Measurements from ENCODE around the gene ANXA8.
"Not testable (repeated sequence)": the region's sequence is repeated elsewhere in the genome, so short reads cannot be mapped to it uniquely, and the experiment has no call there.

The ANXA8 gene

GRCh38 chr10:47465216-47465917 is 18.5 kb downstream of the ANXA8 start:
- not testable (repeated sequence) for H3K9me3 ChIP-seq (ENCODE audit: control insufficient read depth, low read length); H3K36me3 ChIP-seq (ENCODE audit: control insufficient read depth, insufficient read depth, low read length); H3K27me3 ChIP-seq (ENCODE audit: control insufficient read depth, insufficient read depth, low read length, poor library complexity, severe bottlenecking); H3K4me3 ChIP-seq (ENCODE audit: insufficient read depth, low read depth, low read length); H3K27ac ChIP-seq (ENCODE audit: insufficient read depth, low read depth, low read length, poor library complexity, severe bottlenecking); H3K4me1 ChIP-seq (ENCODE audit: control insufficient read depth, insufficient read depth, low read length)
- WGBS, 2 experiments: 91% methylated on average over 8 to 9 of the region's 14 CpGs

GRCh38 chr10:47462577-47463358 is 21.1 kb downstream of the ANXA8 start:
- H3K9me3 ChIP-seq (ENCODE audit: control insufficient read depth, low read length); H3K27ac ChIP-seq (ENCODE audit: insufficient read depth, low read depth, low read length, poor library complexity, severe bottlenecking); H3K4me1 ChIP-seq (ENCODE audit: control insufficient read depth, insufficient read depth, low read length); H3K27me3 ChIP-seq (ENCODE audit: control insufficient read depth, insufficient read depth, low read length, poor library complexity, severe bottlenecking); H3K36me3 ChIP-seq (ENCODE audit: control insufficient read depth, insufficient read depth, low read length); H3K4me3 ChIP-seq (ENCODE audit: insufficient read depth, low read depth, low read length): not testable (repeated sequence)
- WGBS, 2 experiments: 83% methylated on average over 3 of the region's 9 CpGs; no CpG with 5 or more reads in 1 of the 2 experiments

- 4 to 8% methylated on average over 15 to 18 of the region's 37 CpGs for WGBS, 2 experiments
- not testable (repeated sequence) for H3K27me3 ChIP-seq (ENCODE audit: control insufficient read depth, insufficient read depth, low read length, poor library complexity, severe bottlenecking); H3K9me3 ChIP-seq (ENCODE audit: control insufficient read depth, low read length); H3K4me3 ChIP-seq (ENCODE audit: insufficient read depth, low read depth, low read length); H3K36me3 ChIP-seq (ENCODE audit: control insufficient read depth, insufficient read depth, low read length); H3K27ac ChIP-seq (ENCODE audit: insufficient read depth, low read depth, low read length, poor library complexity, severe bottlenecking); H3K4me1 ChIP-seq (ENCODE audit: control insufficient read depth, insufficient read depth, low read length)
Measured at GRCh38 chr10:47461261-47461687, 22.6 kb downstream of the ANXA8 start.

GRCh38 chr10:47458466-47459154 is 25.3 kb downstream of the ANXA8 start:
- Histone ChIP-seq H3K36me3 (ENCODE audit: control insufficient read depth, insufficient read depth, low read length) (no peaks in the 10 kb centered on the region), H3K27ac (ENCODE audit: insufficient read depth, low read depth, low read length, poor library complexity, severe bottlenecking) (no peak overlapping the region), H3K27me3 (ENCODE audit: control insufficient read depth, insufficient read depth, low read length, poor library complexity, severe bottlenecking) (no peaks in the 10 kb centered on the region), H3K4me3 (ENCODE audit: insufficient read depth, low read depth, low read length) (no peak overlapping the region), H3K4me1 (ENCODE audit: control insufficient read depth, insufficient read depth, low read length) (peaks cover 4% of the 10 kb centered on the region), H3K9me3 (ENCODE audit: control insufficient read depth, low read length) (no peaks in the 10 kb centered on the region)
- 85 to 86% methylated on average over 2 of the region's 4 CpGs for WGBS, 2 experiments

GRCh38 chr10:47457826-47458225 is 26.1 kb downstream of the ANXA8 start:
- Histone ChIP-seq H3K4me1 (ENCODE audit: control insufficient read depth, insufficient read depth, low read length) (peaks cover 4% of the 10 kb centered on the region), H3K9me3 (ENCODE audit: control insufficient read depth, low read length) (no peaks in the 10 kb centered on the region), H3K27ac (ENCODE audit: insufficient read depth, low read depth, low read length, poor library complexity, severe bottlenecking) (no peak overlapping the region), H3K27me3 (ENCODE audit: control insufficient read depth, insufficient read depth, low read length, poor library complexity, severe bottlenecking) (no peaks in the 10 kb centered on the region), H3K36me3 (ENCODE audit: control insufficient read depth, insufficient read depth, low read length) (no peaks in the 10 kb centered on the region), H3K4me3 (ENCODE audit: insufficient read depth, low read depth, low read length) (no peak overlapping the region)
- WGBS, 2 experiments: 88 to 95% methylated on average over 1 of the region's 1 CpG

- WGBS, 2 experiments: 90 to 95% methylated on average over 1 of the region's 1 CpG
Measured at GRCh38 chr10:47457528-47457820, 26.4 kb downstream of the ANXA8 start.

GRCh38 chr10:47456794-47457527 is 27.0 kb downstream of the ANXA8 start:
- 91 to 94% methylated on average over 6 of the region's 6 CpGs for WGBS, 2 experiments
- no peak overlapping the region for H3K4me3 ChIP-seq (ENCODE audit: insufficient read depth, low read depth, low read length)
- H3K27ac ChIP-seq (ENCODE audit: insufficient read depth, low read depth, low read length, poor library complexity, severe bottlenecking): no peak overlapping the region

More at GRCh38 chr10:47457528-47457820, 26.4 kb downstream of the ANXA8 start:
- Histone ChIP-seq H3K4me3 (ENCODE audit: insufficient read depth, low read depth, low read length) (no peak overlapping the region), H3K4me1 (ENCODE audit: control insufficient read depth, insufficient read depth, low read length) (peaks cover 4% of the 10 kb centered on the region), H3K36me3 (ENCODE audit: control insufficient read depth, insufficient read depth, low read length) (no peaks in the 10 kb centered on the region), H3K27me3 (ENCODE audit: control insufficient read depth, insufficient read depth, low read length, poor library complexity, severe bottlenecking) (no peaks in the 10 kb centered on the region), H3K27ac (ENCODE audit: insufficient read depth, low read depth, low read length, poor library complexity, severe bottlenecking) (no peak overlapping the region), H3K9me3 (ENCODE audit: control insufficient read depth, low read length) (no peaks in the 10 kb centered on the region)

GRCh38 chr10:47456079-47456785 is 27.7 kb downstream of the ANXA8 start:
- Histone ChIP-seq H3K36me3 (ENCODE audit: control insufficient read depth, insufficient read depth, low read length) (no peaks in the 10 kb centered on the region), H3K4me1 (ENCODE audit: control insufficient read depth, insufficient read depth, low read length) (peaks cover 4% of the 10 kb centered on the region), H3K27ac (ENCODE audit: insufficient read depth, low read depth, low read length, poor library complexity, severe bottlenecking) (no peak overlapping the region), H3K9me3 (ENCODE audit: control insufficient read depth, low read length) (no peaks in the 10 kb centered on the region), H3K4me3 (ENCODE audit: insufficient read depth, low read depth, low read length) (no peak overlapping the region), H3K27me3 (ENCODE audit: control insufficient read depth, insufficient read depth, low read length, poor library complexity, severe bottlenecking) (no peaks in the 10 kb centered on the region)
- 89 to 92% methylated on average over 8 of the region's 8 CpGs for WGBS, 2 experiments

More at GRCh38 chr10:47456794-47457527, 27.0 kb downstream of the ANXA8 start:
- Histone ChIP-seq H3K4me1 (ENCODE audit: control insufficient read depth, insufficient read depth, low read length) (peaks cover 4% of the 10 kb centered on the region), H3K27me3 (ENCODE audit: control insufficient read depth, insufficient read depth, low read length, poor library complexity, severe bottlenecking) (no peaks in the 10 kb centered on the region), H3K36me3 (ENCODE audit: control insufficient read depth, insufficient read depth, low read length) (no peaks in the 10 kb centered on the region), H3K9me3 (ENCODE audit: control insufficient read depth, low read length) (no peaks in the 10 kb centered on the region)

- H3K27ac ChIP-seq (ENCODE audit: insufficient read depth, low read depth, low read length, poor library complexity, severe bottlenecking); H3K4me1 ChIP-seq (ENCODE audit: control insufficient read depth, insufficient read depth, low read length); H3K36me3 ChIP-seq (ENCODE audit: control insufficient read depth, insufficient read depth, low read length); H3K9me3 ChIP-seq (ENCODE audit: control insufficient read depth, low read length); H3K27me3 ChIP-seq (ENCODE audit: control insufficient read depth, insufficient read depth, low read length, poor library complexity, severe bottlenecking); H3K4me3 ChIP-seq (ENCODE audit: insufficient read depth, low read depth, low read length): not testable (repeated sequence)
- WGBS, 2 experiments: 70 to 76% methylated on average over 8 to 9 of the region's 9 CpGs
Measured at GRCh38 chr10:47455350-47456078, 28.4 kb downstream of the ANXA8 start.
